ENCODE measurements around the gene SYNRG.
A peak's percentile ranks its signal among the peaks of the same experiment; 100 is the strongest.

The SYNRG gene

DNA sequence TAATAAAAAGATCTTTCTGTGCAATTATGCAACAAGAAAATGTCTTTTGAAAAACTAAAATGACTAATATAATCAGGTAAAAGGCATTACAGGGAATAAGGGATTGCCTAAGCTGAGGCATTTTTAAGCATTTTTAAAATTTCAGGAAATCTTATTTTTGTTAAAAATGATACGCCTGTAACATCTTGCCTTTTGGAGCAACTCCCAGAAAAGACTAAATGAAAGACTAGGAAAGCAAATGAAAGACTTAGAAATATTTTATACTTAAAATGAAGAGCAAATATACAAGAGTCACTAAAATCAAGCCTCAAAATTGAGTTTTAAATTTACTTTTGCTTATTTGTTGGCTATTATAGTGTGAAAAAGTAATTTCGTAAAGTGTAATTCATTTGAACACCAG, 63.7 kb downstream of the SYNRG start:
- Mint-ChIP-seq H3K9me3 (no peaks in the 10 kb centered on the region), H3K27me3 (ENCODE audit: low read depth) (no peaks in the 10 kb centered on the region), H3K36me3 (ENCODE audit: low read depth) (peaks cover 44% of the 10 kb centered on the region), H3K4me1 (ENCODE audit: low read depth) (peaks cover 8% of the 10 kb centered on the region), H3K4me3 (no peak overlapping the region), H3K27ac (no peak overlapping the region)
- DNase-seq (ENCODE audit: low spot score), result no peak

DNA sequence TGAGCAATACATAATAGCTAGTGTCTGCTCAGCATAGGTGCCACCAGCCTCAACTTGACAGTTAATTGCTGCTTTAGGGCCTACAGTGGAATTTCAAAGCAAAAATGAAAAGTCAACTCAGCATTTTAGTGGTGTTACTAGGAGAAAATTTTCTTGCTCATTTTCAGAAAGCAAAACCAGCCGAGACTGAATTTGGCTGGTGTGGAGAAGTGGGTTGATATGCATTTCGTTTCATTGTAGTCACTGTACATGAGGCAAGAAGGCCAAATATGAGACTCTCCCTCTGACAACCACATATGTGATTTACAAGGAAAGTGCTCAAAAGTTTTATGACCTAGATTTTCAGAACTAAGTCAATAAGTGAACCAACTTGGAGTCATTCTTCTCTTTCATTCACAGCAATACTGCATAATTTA, 65.6 kb downstream of the SYNRG start:
- H3K9me3 Mint-ChIP-seq, result no peaks in the 10 kb centered on the region
- peaks cover 6% of the 10 kb centered on the region for H3K4me1 Mint-ChIP-seq (ENCODE audit: low read depth)
- no peak for DNase-seq (ENCODE audit: low spot score)
- no peak overlapping the region for H3K27ac Mint-ChIP-seq
- no peak overlapping the region for H3K4me3 Mint-ChIP-seq
- H3K36me3 Mint-ChIP-seq (ENCODE audit: low read depth), result peaks cover 44% of the 10 kb centered on the region
- H3K27me3 Mint-ChIP-seq (ENCODE audit: low read depth), result no peaks in the 10 kb centered on the region

DNA sequence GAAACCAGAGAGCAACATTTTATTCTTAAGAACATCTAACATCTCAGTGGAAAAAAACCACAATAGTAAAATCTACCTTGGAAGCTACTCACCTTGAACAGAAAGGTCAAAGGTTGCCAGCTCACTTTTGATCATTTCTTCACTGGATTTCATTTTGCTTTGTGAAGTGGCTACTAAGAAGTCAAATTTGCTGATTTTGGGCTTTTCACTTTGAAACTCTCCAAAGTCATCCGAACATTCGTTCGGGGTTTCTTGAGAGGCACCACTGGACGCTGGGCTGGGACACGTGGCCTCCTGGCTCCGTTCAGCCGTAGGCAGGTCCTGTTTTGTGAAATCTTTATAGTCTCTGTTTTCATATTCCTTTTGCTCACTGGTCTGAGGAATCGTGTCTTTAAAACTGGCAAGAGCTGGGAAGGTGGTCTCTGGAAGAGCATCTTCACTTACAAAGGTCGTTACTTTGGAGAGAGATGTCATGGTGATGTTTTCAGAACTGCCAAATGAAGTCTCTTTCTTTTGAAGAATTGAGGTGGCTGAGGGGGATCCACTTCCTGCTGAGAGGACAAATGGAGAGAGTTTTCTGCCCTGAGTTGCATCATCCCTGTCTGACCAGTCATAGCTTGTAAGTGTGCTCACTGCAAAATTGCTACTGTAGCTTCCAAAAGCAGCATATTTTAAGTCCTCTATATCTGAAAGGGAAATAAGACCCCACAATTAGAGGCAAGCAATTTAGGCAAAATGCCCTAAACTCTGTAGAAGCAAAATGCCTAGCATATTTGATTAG, 67.1 kb downstream of the SYNRG start:
- peaks cover 2% of the 10 kb centered on the region for H3K4me1 Mint-ChIP-seq (ENCODE audit: low read depth)
- peaks cover 53% of the 10 kb centered on the region for H3K36me3 Mint-ChIP-seq (ENCODE audit: low read depth)
- H3K9me3 Mint-ChIP-seq, result no peaks in the 10 kb centered on the region
- no peak for DNase-seq (ENCODE audit: low spot score)
- no peak overlapping the region for H3K4me3 Mint-ChIP-seq
- H3K27me3 Mint-ChIP-seq (ENCODE audit: low read depth), result no peaks in the 10 kb centered on the region
- no peak overlapping the region for H3K27ac Mint-ChIP-seq

DNA sequence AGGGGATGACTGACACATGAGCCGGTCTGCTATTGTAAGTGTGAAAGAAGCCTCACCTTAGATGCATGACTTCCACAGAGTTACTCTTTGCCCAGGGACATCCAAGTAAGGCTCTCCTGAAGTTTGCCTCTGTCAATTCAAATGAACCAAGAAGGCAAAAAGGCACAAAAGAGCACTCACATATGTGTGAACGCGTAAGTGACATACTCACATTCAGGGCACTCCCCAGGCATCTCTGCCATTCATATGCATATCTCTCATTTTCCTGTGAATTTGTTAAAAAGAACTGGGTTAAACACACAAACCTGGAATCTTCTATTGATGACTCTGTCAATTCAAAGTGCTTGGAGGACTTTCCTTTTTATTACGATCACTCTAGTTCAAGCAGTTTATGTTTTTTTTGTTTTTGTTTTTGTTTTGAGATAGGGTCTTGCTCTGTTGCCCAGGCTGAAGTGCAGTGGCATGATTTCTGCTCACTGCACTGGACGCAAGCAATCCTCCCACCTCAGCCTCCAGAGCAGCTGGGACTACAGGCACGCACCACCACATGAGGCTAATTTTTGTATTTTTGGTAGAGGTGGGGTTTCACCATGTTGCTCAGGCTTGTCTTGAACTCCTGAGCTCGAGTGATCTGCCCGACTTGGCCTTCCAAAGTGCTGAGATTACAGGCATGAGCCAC, 70.1 kb downstream of the SYNRG start:
- no peak overlapping the region for H3K4me3 Mint-ChIP-seq
- DNase-seq (ENCODE audit: low spot score), result no peak
- H3K4me1 Mint-ChIP-seq (ENCODE audit: low read depth), result no peaks in the 10 kb centered on the region

DNA sequence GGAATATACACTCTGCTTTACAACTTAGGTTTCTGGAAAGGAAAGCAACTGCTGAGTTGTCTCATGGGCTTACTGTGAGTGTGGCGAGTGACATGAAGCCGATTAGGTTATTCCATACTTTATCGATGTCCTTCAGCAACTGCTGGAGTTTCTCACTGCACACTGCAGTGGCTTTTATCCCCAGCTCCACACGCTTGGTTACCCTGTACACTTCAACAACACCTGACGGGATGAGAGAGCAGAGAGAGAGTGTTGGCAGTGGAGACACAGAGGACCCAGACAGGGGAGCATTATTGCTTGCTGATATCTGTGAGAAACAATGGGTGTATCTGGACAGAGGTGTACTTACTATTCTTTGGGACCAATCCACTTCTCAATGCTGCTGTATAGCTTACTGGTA, 73.3 kb downstream of the SYNRG start:
- no peak overlapping the region for H3K4me3 Mint-ChIP-seq
- H3K4me1 Mint-ChIP-seq (ENCODE audit: low read depth), result no peaks in the 10 kb centered on the region
- H3K27me3 Mint-ChIP-seq (ENCODE audit: low read depth), result no peaks in the 10 kb centered on the region
- DNase-seq (ENCODE audit: low spot score), result no peak
- H3K27ac Mint-ChIP-seq, result no peak overlapping the region
- no peaks in the 10 kb centered on the region for H3K9me3 Mint-ChIP-seq
- H3K36me3 Mint-ChIP-seq (ENCODE audit: low read depth), result peaks cover 58% of the 10 kb centered on the region

More for the DNA sequence above, 70.1 kb downstream of the SYNRG start:
- Mint-ChIP-seq H3K27ac (no peak overlapping the region), H3K9me3 (no peaks in the 10 kb centered on the region), H3K36me3 (ENCODE audit: low read depth) (peaks cover 66% of the 10 kb centered on the region), H3K27me3 (ENCODE audit: low read depth) (no peaks in the 10 kb centered on the region)

DNA sequence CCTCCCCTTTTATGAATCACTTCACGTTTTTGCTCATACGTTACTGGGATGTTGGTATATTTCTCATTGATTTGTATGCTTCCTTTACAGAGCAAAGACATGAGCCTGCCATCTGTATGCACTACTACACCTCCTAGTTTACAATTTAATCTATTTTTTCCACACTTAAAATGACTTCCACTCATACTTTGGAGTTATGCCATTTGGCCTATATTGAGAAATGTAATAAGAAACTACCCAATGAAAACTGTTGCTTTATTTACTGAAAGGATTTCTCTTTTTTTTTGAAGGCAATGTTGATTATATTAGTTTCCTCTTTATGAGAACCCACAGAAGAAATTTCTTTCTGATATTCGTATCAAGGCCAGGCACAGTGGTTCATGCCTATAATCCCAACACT, 76.5 kb downstream of the SYNRG start:
- no peak overlapping the region for H3K27ac Mint-ChIP-seq
- H3K27me3 Mint-ChIP-seq (ENCODE audit: low read depth), result no peaks in the 10 kb centered on the region
- DNase-seq (ENCODE audit: low spot score), result no peak
- no peaks in the 10 kb centered on the region for H3K4me1 Mint-ChIP-seq (ENCODE audit: low read depth)
- no peaks in the 10 kb centered on the region for H3K9me3 Mint-ChIP-seq
- no peak overlapping the region for H3K4me3 Mint-ChIP-seq
- H3K36me3 Mint-ChIP-seq (ENCODE audit: low read depth), result peaks cover 50% of the 10 kb centered on the region

DNA sequence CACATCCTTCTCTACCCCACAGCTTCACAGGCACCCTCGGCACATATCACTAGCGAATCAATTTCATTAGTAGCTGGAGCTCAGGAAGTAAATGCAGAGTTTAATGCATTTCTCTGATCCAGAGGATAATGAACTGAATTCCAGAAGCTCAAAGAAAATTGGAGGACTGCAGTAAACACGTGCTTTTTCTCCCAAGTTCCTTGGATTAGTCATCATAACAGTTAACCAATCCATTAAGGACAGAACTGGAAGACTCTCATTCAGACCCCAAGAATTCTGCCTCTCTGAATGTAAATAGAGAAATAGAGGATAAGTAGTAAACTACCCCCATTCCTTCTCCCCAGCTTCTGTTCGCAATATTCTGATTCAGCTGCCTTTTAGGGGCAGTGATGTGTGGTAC, 78.8 kb downstream of the SYNRG start:
- no peak for DNase-seq (ENCODE audit: low spot score)
- Mint-ChIP-seq H3K27ac (no peak overlapping the region), H3K4me1 (ENCODE audit: low read depth) (no peaks in the 10 kb centered on the region), H3K4me3 (no peak overlapping the region), H3K9me3 (no peaks in the 10 kb centered on the region), H3K27me3 (ENCODE audit: low read depth) (no peaks in the 10 kb centered on the region), H3K36me3 (ENCODE audit: low read depth) (peaks cover 41% of the 10 kb centered on the region)

DNA sequence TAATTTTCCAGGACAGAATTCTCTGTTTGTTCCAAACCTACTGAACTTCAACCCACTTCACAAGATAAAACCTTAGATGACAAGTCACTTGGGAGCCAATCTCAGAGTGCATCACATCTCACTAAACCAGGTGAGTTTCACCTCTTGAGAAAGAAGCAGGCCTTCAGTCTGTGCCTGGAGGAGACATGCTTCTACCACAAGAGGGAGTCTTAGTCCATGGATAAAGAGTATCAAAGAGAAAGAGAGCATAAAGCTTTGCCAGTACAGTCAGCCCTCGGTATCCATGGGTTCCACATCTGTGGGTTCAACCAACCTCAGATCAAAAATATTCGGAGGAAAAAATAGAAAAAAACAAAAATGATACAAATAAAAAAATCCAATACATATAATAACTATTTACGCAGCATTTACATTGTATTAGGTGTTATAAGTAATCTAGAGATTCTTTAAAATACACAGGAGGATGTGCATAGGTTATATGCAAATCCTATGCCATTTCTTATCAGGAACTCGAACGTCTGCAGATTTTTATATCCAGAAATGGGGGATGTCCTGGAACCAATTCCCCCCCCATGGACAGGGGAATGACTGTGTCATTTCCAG, 81.9 kb downstream of the SYNRG start:
- Mint-ChIP-seq H3K27ac (no peak overlapping the region), H3K27me3 (ENCODE audit: low read depth) (no peaks in the 10 kb centered on the region), H3K36me3 (ENCODE audit: low read depth) (peaks cover 44% of the 10 kb centered on the region), H3K4me3 (no peak overlapping the region), H3K9me3 (no peaks in the 10 kb centered on the region), H3K4me1 (ENCODE audit: low read depth) (peaks cover 3% of the 10 kb centered on the region)
- DNase-seq (ENCODE audit: low spot score), result no peak

DNA sequence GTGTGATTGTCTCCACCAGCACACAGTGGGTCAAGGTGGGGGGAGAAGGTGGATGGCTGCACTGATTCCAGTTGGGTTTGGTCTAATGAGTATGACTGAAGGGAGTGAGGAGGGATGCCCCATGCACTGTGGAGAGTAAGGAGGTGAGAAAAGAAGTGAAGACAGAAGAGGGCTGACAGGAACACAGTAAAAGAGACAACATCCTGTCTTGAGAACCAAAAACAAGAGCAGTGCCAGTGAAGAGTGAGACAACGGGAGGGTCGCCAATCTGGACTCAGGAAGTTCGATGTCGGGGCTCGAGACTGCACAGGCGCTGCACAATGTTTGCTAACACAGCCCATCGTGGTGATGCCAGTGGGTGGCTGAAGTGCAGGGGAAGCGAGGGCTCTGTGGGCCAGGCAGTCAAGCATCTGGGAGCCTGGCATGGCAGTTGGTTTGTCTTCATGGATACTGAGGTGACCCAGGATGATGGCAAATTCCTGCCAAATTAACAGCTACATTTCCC, 85.5 kb downstream of the SYNRG start:
- Mint-ChIP-seq H3K9me3 (no peaks in the 10 kb centered on the region), H3K4me1 (ENCODE audit: low read depth) (peaks cover 10% of the 10 kb centered on the region), H3K27ac (peak overlapping the region; percentile 46), H3K4me3 (no peak overlapping the region), H3K27me3 (ENCODE audit: low read depth) (no peaks in the 10 kb centered on the region), H3K36me3 (ENCODE audit: low read depth) (peaks cover 40% of the 10 kb centered on the region)
- DNase-seq (ENCODE audit: low spot score), result no peak

DNA sequence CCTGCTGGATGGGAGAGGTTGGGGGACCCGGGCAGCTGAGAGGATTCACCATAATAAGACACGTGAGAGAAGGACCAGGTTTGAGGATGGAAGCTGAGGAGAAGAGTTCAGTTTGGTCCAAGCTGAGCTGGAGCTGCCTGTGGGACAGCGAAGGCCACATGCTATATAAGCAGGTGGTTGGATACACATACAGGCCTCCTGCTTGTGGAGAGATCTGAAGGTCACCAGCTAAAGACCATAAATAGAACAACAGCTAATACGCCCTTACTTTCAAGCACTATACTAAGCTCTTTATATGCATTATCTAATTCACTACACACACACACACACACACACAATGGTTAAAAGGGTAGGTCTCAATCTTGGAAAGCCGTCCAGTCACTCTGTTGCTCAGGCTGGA, 87.4 kb downstream of the SYNRG start:
- Mint-ChIP-seq H3K27me3 (ENCODE audit: low read depth) (no peaks in the 10 kb centered on the region), H3K9me3 (no peaks in the 10 kb centered on the region), H3K4me1 (ENCODE audit: low read depth) (peaks cover 10% of the 10 kb centered on the region), H3K4me3 (no peak overlapping the region), H3K36me3 (ENCODE audit: low read depth) (peaks cover 50% of the 10 kb centered on the region), H3K27ac (no peak overlapping the region)
- DNase-seq (ENCODE audit: low spot score), result no peak

DNA sequence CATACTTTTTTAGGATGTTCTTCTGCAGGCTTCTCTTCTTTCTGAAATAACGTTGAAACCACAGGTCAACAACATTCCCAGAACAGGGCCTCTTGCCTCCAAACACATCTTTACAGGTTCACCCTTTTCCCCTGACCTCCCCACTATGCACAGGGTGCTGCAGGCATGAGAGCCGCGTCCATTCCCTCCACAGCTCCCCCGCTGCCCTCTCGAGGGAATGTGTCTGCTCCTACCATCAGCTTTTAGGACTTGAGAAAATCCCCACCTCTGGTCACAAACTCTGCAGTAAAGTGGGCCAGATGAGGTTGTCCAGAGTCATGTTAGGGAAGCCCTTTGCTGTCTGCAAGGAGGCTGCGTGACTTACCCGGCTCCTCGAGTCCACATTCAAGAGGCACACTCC, 89.0 kb downstream of the SYNRG start:
- H3K9me3 Mint-ChIP-seq, result no peaks in the 10 kb centered on the region
- H3K27me3 Mint-ChIP-seq (ENCODE audit: low read depth), result no peaks in the 10 kb centered on the region
- DNase-seq (ENCODE audit: low spot score), result no peak
- peaks cover 10% of the 10 kb centered on the region for H3K4me1 Mint-ChIP-seq (ENCODE audit: low read depth)
- no peak overlapping the region for H3K27ac Mint-ChIP-seq
- H3K36me3 Mint-ChIP-seq (ENCODE audit: low read depth), result peaks cover 44% of the 10 kb centered on the region
- no peak overlapping the region for H3K4me3 Mint-ChIP-seq

DNA sequence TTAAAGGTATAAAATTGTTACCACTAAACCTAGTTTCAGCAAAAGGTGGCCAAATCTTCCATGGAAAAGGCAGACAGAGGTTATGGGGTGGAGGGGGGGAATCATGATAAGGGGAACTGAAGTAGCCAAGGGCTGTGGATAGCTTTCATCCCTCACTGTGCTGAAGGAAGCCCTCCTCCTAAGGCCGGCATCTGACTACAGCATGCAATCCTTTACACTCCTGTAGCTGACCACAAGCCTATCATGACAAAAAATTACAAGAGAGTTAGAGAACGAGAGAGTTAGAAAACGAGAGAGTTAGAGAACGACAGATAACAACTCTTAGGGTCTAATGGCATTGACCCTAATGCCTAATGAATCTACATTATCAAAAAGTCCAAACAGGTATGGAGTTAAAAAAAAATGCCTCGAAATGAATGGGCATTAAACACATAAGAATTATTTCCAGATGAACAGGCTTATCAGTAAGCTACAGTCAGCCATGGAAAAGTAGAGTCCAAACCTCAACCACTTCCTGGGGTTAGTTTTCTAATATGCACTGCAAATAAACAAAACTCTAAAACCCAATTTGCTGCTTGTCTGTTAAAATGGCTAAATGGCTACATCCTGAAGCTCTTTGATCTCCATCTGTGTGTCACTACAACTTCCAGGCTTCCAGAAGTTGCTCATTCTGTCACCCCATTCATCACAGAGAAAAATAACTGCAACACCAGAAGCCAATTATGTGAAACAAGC, 89.8 kb downstream of the SYNRG start:
- Mint-ChIP-seq H3K36me3 (ENCODE audit: low read depth) (peaks cover 42% of the 10 kb centered on the region), H3K27me3 (ENCODE audit: low read depth) (no peaks in the 10 kb centered on the region), H3K4me3 (no peak overlapping the region), H3K4me1 (ENCODE audit: low read depth) (peaks cover 10% of the 10 kb centered on the region), H3K9me3 (no peaks in the 10 kb centered on the region), H3K27ac (peak overlapping the region; percentile 24)
- no peak for DNase-seq (ENCODE audit: low spot score)

DNA sequence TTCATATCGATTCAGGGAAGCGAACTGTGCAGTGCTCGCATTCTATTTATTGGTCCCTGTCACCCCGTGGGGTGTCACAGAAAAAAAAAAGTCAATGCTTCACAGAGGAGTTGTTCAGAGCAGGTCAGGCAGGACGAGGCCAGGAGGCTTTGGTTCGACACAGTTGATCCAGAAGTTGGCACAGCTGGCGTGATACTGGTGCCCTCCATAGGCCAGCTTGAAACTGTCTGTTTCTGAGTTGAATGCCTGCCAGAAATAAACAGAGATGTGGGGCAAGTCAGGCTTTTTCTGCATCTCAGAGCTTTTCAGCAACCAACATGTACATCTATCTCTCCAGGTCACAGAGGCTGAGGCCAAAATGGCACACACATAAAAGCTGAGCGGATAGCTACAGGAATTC, 90.4 kb downstream of the SYNRG start:
- H3K9me3 Mint-ChIP-seq, result no peaks in the 10 kb centered on the region
- H3K27ac Mint-ChIP-seq, result no peak overlapping the region
- H3K27me3 Mint-ChIP-seq (ENCODE audit: low read depth), result no peaks in the 10 kb centered on the region
- H3K4me1 Mint-ChIP-seq (ENCODE audit: low read depth), result peaks cover 10% of the 10 kb centered on the region
- no peak for DNase-seq (ENCODE audit: low spot score)
- peaks cover 40% of the 10 kb centered on the region for H3K36me3 Mint-ChIP-seq (ENCODE audit: low read depth)
- H3K4me3 Mint-ChIP-seq, result no peak overlapping the region

DNA sequence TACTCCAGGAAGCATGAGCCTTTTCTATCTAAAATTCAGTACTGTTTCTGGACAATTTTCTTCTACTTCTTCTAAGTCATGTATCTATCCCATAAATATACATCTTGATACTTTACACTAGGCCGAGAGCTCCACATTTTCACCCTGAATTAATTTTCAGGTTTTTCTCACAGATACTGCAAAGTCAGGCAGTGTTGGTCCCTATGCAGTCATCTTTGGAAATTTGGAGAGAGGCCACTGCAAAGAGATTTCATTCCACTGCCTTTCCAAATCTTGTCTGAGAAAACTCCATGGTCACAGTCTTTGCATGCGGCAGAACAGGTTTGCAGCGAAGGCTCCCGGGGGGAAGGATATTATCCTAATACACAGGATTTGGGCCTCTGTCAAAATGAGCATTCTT, 91.3 kb downstream of the SYNRG start:
- Mint-ChIP-seq H3K9me3 (no peaks in the 10 kb centered on the region), H3K27me3 (ENCODE audit: low read depth) (no peaks in the 10 kb centered on the region), H3K36me3 (ENCODE audit: low read depth) (peaks cover 42% of the 10 kb centered on the region), H3K4me1 (ENCODE audit: low read depth) (peaks cover 6% of the 10 kb centered on the region), H3K4me3 (no peak overlapping the region), H3K27ac (no peak overlapping the region)
- no peak for DNase-seq (ENCODE audit: low spot score)

All from T-helper 2 cell treated with Interferon-gamma antibody and Interleukin-4, amounts not matched to agents 5 μg/mL and 100 μg/mL, for 36 hours (primary cell).